Hepatocyte (in vitro differentiated cells): ENCODE measurements around the gene AGAP3. TPM values are rescaled to one million over a fixed set of nuclear protein-coding genes. Genes with fewer than 3 reads are reported as not detected.

ENCODE experiments used
- DNase-seq: peaks from one replicate; pipeline ENCODE4 v3.0.0-alpha.2; 2016; ENCODE audit warnings: low spot score
- H2AFZ ChIP-seq: fragments of 200-600 bp; sonication (generic); 2 replicates; pipeline ENCODE4 v1.6.0; 2016; ENCODE audit warnings: antibody characterized with exemption, mild to moderate bottlenecking
- H3K27ac ChIP-seq: fragments of 200-600 bp; sonication (generic); 2 replicates; pipeline ENCODE4 v1.5.1; 2016; ENCODE audit warnings: mild to moderate bottlenecking
- H3K27me3 ChIP-seq: fragments of 200-600 bp; sonication (generic); 2 replicates; pipeline ENCODE4 v1.6.1; 2016
- H3K36me3 ChIP-seq: fragments of 200-600 bp; sonication (generic); replicated peaks from 2 replicates; pipeline ENCODE4 v1.5.1; 2016; ENCODE audit warnings: low read depth; ENCODE audit not compliant: insufficient read depth
- H3K4me1 ChIP-seq: fragments of 200-600 bp; sonication (generic); 2 replicates; pipeline ENCODE4 v1.5.1; 2016; ENCODE audit warnings: mild to moderate bottlenecking, moderate library complexity; ENCODE audit not compliant: insufficient read depth
- H3K4me2 ChIP-seq: fragments of 200-600 bp; sonication (generic); 2 replicates; pipeline ENCODE4 v1.6.0; 2016
- H3K4me3 ChIP-seq: fragments of 200-600 bp; sonication (generic); 2 replicates; pipeline ENCODE4 v1.5.1; 2016; ENCODE audit warnings: mild to moderate bottlenecking
- H3K79me2 ChIP-seq: fragments of 200-600 bp; sonication (generic); 2 replicates; pipeline ENCODE4 v1.6.0; 2017; ENCODE audit warnings: mild to moderate bottlenecking
- H3K9me2 ChIP-seq: fragments of 200-600 bp; sonication (generic); replicated peaks from 2 replicates; pipeline ENCODE4 v1.6.0; 2017; ENCODE audit warnings: mild to moderate bottlenecking; ENCODE audit not compliant: insufficient read depth
- H3K9me3 ChIP-seq: fragments of 200-600 bp; sonication (generic); 2 replicates; pipeline ENCODE4 v1.5.1; 2016; ENCODE audit warnings: low read depth, mild to moderate bottlenecking
- H4K20me1 ChIP-seq: fragments of 200-600 bp; sonication (generic); 2 replicates; pipeline ENCODE4 v1.6.0; 2016; ENCODE audit warnings: mild to moderate bottlenecking; ENCODE audit not compliant: insufficient read depth, poor library complexity, severe bottlenecking
- EZH2 ChIP-seq: fragments of 200-600 bp; sonication (generic); IDR thresholded peaks from 2 replicates; pipeline ENCODE4 v1.6.1; 2016; ENCODE audit warnings: antibody characterized with exemption, mild to moderate bottlenecking, borderline replicate concordance
- EZH2phosphoT487 ChIP-seq: fragments of 200-600 bp; sonication (generic); IDR thresholded peaks from one replicate; pipeline ENCODE4 v1.6.1; 2018; ENCODE audit warnings: antibody characterized with exemption, mild to moderate bottlenecking, low read depth, moderate library complexity; ENCODE audit not compliant: unreplicated experiment, severe bottlenecking
- WGBS: methylation state at CpG from one replicate; pipeline ENCODE4 v1.1.6; 2016; ENCODE audit warnings: low lambda C conversion rate; ENCODE audit errors: missing lambda C conversion rate; 5-methylcytosine and 5-hydroxymethylcytosine counted together
- polyA plus RNA-seq: library from polyadenylated mRNA; unstranded; fragments of >200 nt; fragmentation: Nextera tagmentation; extraction: Ambion mirVana; gene quantifications from 2 replicates; pipeline ENCODE4 v1.2.1, GENCODE V29; 2016
- total RNA-seq: library from RNA; depleted of rRNA; stranded (reverse); fragments of >200 nt; gene quantifications from 2 replicates; pipeline ENCODE4 v1.2.3, GENCODE V29; 2014
- TF ChIP-seq, protein P1 (sequence below): fragments of 200-600 bp; sonication (generic); IDR thresholded peaks from 2 replicates; pipeline ENCODE4 v1.5.1; 2016; ENCODE audit warnings: antibody characterized with exemption, mild to moderate bottlenecking; ENCODE audit not compliant: poor library complexity

AGAP3 gene
- total and polyA plus RNA-seq, 2 experiments from 2014 or later, result 44.0 to 56.7 TPM

DNA sequence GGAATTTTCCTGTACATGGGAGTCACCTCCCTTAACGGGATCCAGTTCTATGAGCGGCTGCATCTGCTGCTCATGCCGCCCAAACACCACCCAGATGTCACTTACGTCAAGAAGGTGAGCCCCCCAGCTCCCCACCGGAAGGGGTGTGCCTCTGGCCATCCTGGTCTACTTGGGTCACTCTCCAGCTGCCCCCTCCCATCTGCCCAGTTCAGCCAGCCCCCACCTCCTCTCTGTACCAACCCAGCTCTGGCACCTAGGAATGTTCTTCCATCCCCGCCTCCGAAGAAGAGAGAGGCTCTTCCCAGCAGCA lies 10.7 kb upstream of the AGAP3 start:
- Histone ChIP-seq H3K9me3 (no peaks in the 10 kb centered on the region), H3K4me2 (no peak overlapping the region), H4K20me1 (no peaks in the 10 kb centered on the region), H3K4me3 (no peak overlapping the region), H3K27ac (no peak overlapping the region), H3K27me3 (no peaks in the 10 kb centered on the region), H2AFZ (no peak overlapping the region), H3K4me1 (peaks cover 22% of the 10 kb centered on the region), H3K79me2 (peaks cover 21% of the 10 kb centered on the region), H3K36me3 (no peaks in the 10 kb centered on the region), H3K9me2 (no peaks in the 10 kb centered on the region)
- WGBS, result 93% methylated on average over 7 of the region's 7 CpGs
- TF ChIP-seq, protein P1, sequence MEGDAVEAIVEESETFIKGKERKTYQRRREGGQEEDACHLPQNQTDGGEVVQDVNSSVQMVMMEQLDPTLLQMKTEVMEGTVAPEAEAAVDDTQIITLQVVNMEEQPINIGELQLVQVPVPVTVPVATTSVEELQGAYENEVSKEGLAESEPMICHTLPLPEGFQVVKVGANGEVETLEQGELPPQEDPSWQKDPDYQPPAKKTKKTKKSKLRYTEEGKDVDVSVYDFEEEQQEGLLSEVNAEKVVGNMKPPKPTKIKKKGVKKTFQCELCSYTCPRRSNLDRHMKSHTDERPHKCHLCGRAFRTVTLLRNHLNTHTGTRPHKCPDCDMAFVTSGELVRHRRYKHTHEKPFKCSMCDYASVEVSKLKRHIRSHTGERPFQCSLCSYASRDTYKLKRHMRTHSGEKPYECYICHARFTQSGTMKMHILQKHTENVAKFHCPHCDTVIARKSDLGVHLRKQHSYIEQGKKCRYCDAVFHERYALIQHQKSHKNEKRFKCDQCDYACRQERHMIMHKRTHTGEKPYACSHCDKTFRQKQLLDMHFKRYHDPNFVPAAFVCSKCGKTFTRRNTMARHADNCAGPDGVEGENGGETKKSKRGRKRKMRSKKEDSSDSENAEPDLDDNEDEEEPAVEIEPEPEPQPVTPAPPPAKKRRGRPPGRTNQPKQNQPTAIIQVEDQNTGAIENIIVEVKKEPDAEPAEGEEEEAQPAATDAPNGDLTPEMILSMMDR, result no peak
- TF ChIP-seq EZH2phosphoT487, result no peak
- no peak for TF ChIP-seq EZH2
- no peak for DNase-seq

DNA sequence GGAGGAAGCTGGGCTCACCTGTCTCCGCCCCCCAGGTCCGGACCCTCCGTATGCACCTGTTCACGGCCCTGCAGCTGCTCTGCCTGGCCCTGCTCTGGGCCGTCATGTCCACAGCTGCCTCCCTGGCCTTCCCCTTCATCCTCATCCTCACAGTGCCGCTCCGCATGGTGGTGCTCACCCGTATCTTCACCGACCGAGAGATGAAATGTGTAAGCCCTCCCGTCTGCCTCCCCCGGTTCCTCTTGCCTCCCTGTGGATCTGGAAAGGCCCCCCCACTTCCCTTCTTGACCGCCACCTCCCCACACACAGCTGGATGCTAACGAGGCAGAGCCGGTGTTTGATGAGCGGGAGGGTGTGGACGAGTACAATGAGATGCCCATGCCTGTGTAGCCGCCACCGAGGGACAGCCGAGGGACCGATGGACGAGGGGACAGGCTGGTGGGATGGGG lies 10.3 kb upstream of the AGAP3 start:
- Histone ChIP-seq H3K9me2 (no peaks in the 10 kb centered on the region), H3K4me3 (no peak overlapping the region), H3K79me2 (peaks cover 21% of the 10 kb centered on the region), H4K20me1 (no peaks in the 10 kb centered on the region), H3K9me3 (no peaks in the 10 kb centered on the region), H3K4me2 (no peak overlapping the region), H3K36me3 (no peaks in the 10 kb centered on the region), H2AFZ (no peak overlapping the region), H3K27me3 (no peaks in the 10 kb centered on the region), H3K4me1 (peaks cover 24% of the 10 kb centered on the region), H3K27ac (no peak overlapping the region)
- no peak for DNase-seq
- TF ChIP-seq EZH2, result no peak
- 90% methylated on average over 19 of the region's 22 CpGs for WGBS

DNA sequence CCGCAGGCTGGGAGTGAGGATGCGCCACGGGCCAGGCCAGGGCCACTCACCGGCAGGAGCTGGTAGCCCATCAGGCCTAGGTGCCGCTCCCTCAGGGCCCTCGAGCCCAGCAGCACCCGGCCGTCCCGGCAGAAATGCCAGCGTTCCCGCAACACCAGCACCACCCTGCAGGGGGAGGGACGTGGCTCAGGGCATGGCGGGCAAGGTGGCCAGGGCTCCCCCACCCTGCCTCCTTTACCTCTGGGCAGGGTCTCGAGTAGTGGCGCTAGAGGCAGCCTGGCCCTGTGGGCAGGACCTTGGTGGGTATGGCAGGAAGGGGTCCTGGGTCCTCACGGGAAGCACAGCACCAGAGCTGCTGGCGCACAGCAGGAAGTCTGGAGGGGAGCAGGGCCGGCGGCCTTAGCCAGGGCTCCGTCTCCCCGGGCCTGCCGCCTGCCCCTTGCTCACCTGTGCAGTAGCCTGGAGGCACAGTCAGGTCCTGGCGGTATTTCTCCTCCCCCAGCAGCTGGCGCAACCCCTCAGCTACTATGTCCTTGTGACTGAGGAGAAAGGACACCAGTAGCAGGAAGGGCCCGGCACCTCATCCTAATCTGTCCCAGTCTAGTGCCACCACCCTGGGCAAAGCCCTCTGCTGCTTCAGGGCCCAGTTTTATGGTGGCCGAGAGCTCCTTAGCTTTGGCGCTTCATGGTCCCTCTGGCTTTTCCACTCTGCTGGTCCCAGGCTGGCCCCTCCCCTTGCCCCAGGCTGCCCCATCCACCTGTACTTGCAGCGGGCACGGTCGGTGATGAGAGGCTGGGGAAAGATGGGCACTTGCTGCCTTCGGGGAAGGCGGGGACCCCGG lies 9.2 kb upstream of the AGAP3 start:
- peaks cover 28% of the 10 kb centered on the region for H3K79me2 ChIP-seq
- H2AFZ ChIP-seq, result no peak overlapping the region
- no peaks in the 10 kb centered on the region for H3K36me3 ChIP-seq
- 89% methylated on average over 32 of the region's 33 CpGs for WGBS
- H3K9me2 ChIP-seq, result no peaks in the 10 kb centered on the region
- peaks cover 34% of the 10 kb centered on the region for H3K4me1 ChIP-seq
- no peaks in the 10 kb centered on the region for H4K20me1 ChIP-seq
- peak overlapping the region; percentile 55 for H3K27ac ChIP-seq
- H3K4me3 ChIP-seq, result no peak overlapping the region
- no peak for DNase-seq
- TF ChIP-seq, protein P1, result peak; percentile 10
- TF ChIP-seq EZH2 (no peak), EZH2phosphoT487 (no peak)
- H3K9me3 ChIP-seq, result no peaks in the 10 kb centered on the region
- H3K4me2 ChIP-seq, result no peak overlapping the region
- no peaks in the 10 kb centered on the region for H3K27me3 ChIP-seq

DNA sequence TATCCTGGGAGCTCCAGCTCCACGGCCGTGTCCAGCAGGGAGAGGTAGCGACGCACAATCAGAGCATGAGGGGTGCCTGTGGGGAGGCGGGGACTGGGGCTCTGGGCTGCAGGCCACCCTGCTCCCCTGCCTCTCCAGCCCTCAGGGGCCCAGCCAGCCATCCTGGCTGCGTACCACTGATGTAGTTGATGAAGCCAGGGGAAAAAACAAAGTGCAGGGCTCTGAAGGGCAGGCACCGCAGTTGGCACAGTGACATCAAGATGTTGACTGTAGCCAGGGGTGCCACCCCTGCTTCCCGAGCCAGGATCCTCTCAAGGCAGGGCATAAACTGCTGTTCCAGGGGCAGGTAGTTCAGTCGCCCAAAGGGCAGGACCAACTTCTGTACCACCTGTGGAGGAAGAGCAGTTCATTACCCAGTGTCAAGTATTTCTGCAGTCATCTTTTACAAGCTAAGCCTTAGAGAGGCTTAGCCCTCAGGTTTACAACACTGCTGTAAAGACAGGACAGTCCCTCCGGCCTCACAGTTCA lies 8.5 kb upstream of the AGAP3 start:
- 87% methylated on average over 10 of the region's 10 CpGs for WGBS
- peaks cover 41% of the 10 kb centered on the region for H3K4me1 ChIP-seq

More for the DNA sequence above, 8.5 kb upstream of the AGAP3 start:
- TF ChIP-seq EZH2phosphoT487 (no peak), EZH2 (no peak)
- TF ChIP-seq, protein P1, result no peak
- no peak overlapping the region for H3K4me3 ChIP-seq
- H3K36me3 ChIP-seq, result no peaks in the 10 kb centered on the region
- no peak overlapping the region for H2AFZ ChIP-seq
- peak overlapping the region; percentile 55 for H3K27ac ChIP-seq
- no peaks in the 10 kb centered on the region for H4K20me1 ChIP-seq
- DNase-seq, result no peak
- H3K79me2 ChIP-seq, result peaks cover 35% of the 10 kb centered on the region
- H3K9me2 ChIP-seq, result no peaks in the 10 kb centered on the region
- no peaks in the 10 kb centered on the region for H3K27me3 ChIP-seq
- H3K4me2 ChIP-seq, result no peak overlapping the region
- H3K9me3 ChIP-seq, result no peaks in the 10 kb centered on the region
